GM23338 (cell line): ENCODE results near the gene HS6ST2.

Experiments used
- CREB1 ChIP-seq: fragments of 250-450 bp; sonication (Bioruptor Pico); IDR thresholded peaks from 2 replicates; pipeline ENCODE4 v1.5.0; 2020; ENCODE audit warnings: low read depth, mild to moderate bottlenecking, moderate library complexity
- TF ChIP-seq, protein P1 (sequence below), 2 experiments: fragments of 200-600 bp in 1 of 2; sonication (generic) in 1 of 2; conservative IDR thresholded peaks; 2 replicates each; pipeline versions ENCODE4 v1.5.1 to v1.6.1; 2016 to 2017; ENCODE audit warnings: antibody characterized with exemption in 2 of 2, low read depth in 2 of 2, mild to moderate bottlenecking in 2 of 2, moderate library complexity in 1 of 2

- TF ChIP-seq, protein P1, sequence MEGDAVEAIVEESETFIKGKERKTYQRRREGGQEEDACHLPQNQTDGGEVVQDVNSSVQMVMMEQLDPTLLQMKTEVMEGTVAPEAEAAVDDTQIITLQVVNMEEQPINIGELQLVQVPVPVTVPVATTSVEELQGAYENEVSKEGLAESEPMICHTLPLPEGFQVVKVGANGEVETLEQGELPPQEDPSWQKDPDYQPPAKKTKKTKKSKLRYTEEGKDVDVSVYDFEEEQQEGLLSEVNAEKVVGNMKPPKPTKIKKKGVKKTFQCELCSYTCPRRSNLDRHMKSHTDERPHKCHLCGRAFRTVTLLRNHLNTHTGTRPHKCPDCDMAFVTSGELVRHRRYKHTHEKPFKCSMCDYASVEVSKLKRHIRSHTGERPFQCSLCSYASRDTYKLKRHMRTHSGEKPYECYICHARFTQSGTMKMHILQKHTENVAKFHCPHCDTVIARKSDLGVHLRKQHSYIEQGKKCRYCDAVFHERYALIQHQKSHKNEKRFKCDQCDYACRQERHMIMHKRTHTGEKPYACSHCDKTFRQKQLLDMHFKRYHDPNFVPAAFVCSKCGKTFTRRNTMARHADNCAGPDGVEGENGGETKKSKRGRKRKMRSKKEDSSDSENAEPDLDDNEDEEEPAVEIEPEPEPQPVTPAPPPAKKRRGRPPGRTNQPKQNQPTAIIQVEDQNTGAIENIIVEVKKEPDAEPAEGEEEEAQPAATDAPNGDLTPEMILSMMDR (conservative IDR thresholded peaks at IDR 0.05; ENCODE audit: low read depth in 2 of 2) = no peak
- TF ChIP-seq CREB1 (CRISPR knock-in tag) = no peak
These were observed 25.7 kb upstream of the HS6ST2 start for GRCh38 chrX:132984058-132984650.
